NOMO-1 treated with DMSO at 0.1 percent for 48 hours (cell line): ENCODE results near the gene RFT1.

Experiments
- DNase-seq: peaks from one replicate; lab custom pipeline; 2025; ENCODE audit not compliant: unreplicated experiment; lab: John Stamatoyannopoulos, UW

Gene RFT1

DNA sequence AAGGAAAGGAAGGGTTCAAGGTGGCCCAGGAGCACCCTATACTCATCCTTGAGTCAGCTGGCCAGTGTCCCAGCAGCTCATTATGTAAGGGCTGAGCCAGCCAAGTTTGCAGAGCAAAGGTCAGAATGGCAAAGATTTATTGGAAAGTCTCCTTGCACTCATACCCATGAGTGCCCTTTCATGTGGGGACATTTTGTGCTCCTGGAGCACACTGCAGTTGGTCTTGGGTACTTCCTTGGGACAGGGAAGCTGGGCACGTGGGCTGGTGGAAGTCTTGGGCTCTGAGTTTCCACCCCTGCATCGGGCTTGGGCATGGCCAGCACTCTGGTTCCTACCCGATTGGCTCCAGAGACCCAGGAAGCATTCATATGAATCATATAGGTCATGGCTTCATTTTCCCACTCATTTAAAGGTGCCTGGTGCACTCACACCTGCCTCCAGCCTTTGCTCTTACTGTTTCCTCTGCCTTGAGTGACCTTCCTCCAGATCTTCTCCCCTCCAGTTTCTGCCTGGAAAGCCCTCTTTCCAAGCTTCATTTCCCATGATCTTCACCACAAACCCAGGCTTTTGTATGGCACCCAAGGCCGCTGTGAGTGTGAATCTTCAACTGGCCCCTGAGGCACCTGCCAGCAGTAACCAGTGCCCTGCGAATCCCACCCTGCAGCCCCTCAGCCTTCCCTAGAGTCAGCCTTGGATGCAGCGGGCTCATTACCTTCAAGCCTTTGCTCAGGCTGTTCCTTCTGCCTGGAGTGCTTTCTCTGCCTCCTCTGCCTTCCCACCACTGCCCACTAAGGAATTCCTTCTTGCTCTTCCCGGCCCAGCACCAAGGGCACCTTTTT, 20.2 kb upstream of the RFT1 start:
- no peak for DNase-seq

DNA sequence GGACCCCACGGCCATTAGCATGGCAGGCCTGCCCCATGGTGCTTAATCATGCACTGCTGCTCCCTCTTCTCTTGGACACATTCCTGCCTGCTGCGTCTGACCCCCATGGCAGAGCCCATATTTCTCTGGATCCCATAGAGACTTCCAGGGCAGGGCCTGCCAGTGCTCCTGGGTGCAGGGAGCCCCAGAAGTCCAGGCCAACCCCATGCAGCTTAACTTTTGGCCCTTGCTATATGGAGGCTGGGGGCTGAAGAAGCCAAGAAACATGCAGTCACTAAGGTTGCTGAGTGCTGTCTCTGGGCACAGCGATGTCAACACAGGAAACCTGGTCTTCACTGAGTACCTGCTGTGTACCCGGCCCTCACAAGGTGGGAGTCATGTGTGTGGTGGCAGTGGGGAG, 19.5 kb upstream of the RFT1 start:
- DNase-seq, result no peak

DNA sequence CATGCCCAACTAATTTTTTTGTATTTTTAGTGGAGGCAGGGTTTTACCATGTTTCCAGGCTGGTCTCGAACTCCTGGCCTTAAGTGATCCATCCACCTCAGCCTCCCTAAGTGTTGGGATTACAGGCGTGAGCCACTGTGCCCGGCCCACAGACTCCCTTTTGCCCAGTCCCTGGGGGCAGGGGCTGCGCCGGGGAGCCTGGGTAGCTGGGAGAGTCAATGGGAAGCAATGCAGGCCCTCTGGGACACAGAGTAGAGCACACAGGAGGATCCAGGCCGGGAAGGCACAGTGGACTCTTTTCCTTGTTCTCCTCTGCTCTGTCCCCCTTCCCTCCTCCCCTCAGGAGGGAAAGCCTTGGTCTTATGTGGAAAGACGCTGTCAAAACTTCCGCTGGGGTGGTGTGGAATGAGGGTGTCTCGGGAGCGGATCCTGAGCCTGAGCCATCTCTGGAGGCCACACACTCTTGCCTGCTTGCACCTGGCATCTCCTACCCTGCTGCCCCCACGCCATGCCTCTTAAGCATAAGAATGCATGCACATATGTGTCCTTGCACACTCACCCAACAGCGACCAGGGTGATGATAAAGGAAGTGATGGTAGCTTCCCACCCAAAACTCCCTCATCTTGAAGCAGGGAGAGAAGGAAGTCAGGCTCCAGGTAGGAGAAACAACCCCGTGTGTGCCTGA, 18.9 kb upstream of the RFT1 start:
- DNase-seq, result no peak

GRCh38 chr3:53147903-53148400, 17.7 kb upstream of the RFT1 start:
- DNase-seq, result no peak

GRCh38 chr3:53147151-53147902, 17.1 kb upstream of the RFT1 start:
- no peak for DNase-seq

GRCh38 chr3:53146319-53146891, 16.2 kb upstream of the RFT1 start:
- DNase-seq, result no peak

DNA sequence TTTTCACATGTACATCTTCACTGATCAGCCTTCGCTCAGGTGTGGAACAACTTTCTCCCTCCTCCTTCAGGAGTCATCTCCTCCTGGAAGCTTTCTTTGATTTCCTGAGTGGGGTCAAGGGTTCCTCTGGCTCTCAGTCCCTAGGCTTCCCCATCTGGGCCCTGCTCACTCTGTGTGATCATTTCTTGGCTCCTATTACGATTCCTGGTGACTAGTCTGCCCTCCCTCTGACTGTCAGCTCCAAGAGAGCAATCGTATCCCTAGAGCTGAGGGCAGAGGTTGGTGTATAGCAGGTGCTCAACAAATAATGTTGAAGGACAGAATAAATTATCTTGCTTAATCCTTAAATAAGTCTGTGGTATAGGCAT, 15.5 kb upstream of the RFT1 start:
- DNase-seq, result no peak

DNA sequence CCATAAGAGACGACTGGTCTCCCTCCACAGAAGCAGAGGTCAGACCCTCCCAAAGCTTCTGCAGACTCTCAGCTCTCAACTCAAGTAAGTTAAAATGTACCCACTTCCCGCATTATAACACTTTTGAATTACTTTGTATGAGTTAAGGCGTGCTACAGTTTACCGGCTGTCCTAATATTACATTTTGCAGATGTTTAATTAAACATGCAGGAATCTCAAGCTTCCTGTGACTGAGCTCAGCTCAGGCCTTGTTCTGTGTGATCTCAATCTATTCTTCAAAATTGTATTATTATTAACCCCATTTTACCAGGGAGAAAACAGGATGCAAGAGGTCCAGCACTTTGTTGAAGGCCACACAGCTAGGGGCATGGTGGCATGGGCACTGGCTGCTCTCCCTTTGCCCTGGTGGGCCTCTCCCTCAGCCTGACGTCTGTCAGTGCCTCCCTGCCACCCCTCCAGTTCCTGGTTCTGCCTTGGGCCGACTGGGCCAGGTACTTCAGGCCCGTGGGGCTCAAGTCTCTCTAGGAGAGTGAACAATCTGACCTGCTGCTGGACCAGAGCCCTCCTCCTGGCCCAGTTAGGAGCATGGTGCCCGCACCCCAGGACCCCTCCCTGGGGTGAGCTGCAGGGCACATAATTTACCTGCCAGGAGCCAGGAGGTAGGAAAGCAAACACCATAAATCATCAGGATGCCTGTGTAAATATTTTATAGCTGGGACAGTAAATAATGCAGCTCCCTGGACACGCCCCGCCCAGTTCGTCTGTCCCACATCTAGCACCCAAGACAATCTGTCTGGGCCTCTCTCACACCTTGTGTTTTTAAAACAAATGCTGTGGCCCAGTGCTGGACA, 14.9 kb upstream of the RFT1 start:
- no peak for DNase-seq

GRCh38 chr3:53144446-53144845, 14.2 kb upstream of the RFT1 start:
- DNase-seq, result no peak

DNA sequence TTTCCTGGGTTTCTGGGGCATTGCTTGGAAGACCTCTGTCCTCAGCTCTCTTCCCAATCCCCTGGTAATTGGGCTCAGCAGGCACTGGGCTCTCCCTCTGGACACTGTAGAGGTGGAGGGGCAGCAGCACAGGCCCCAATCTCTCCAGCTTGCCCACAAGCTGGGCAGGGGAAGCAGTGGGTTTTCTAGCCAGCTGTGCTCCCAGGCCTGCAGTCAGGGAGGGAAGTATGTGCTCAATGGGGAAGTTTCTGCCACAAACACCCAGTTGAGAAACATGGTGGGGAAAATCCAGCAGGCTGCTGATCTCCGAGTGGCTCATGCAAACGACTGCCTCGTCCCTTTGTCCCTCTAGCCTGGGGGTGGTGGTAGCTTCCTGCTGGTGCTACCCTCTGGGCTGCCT, 12.8 kb upstream of the RFT1 start:
- peak; percentile 60 for DNase-seq

GRCh38 chr3:53140847-53141845, 10.9 kb upstream of the RFT1 start:
- DNase-seq, result peak; percentile 89

- DNase-seq, result no peak
These were observed 9.9 kb upstream of the RFT1 start for GRCh38 chr3:53139906-53140846.

DNA sequence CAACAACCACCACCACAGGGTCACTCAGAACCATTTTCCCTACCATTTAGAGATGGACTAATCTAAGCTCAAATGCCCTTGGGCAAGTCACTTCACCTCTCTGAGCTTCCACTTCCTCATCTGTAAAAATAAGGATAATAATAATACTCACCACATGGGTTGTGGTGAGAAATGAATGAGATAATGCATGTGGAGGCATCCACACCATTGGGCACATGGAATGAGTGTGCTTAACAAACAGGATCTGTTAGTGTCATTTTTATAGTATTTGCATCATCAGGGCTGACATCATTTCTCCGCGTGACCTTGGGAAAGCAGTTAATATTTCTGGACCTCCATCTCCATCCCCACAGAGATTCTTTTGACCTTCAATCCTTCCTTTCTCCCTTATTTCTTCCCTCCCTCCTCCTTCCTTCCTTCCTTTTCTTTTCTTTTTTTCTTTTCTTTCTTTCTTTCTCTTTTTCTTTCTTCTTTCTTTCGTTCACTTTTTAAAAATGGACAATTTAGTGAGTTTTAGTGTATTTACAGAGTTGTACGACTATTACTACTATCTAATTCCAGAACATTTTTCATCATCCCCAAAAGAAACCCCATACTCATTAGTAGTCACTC, 7.7 kb upstream of the RFT1 start:
- peak; percentile 40 for DNase-seq

GRCh38 chr3:53137221-53137620, 7.0 kb upstream of the RFT1 start:
- DNase-seq, result no peak

DNA sequence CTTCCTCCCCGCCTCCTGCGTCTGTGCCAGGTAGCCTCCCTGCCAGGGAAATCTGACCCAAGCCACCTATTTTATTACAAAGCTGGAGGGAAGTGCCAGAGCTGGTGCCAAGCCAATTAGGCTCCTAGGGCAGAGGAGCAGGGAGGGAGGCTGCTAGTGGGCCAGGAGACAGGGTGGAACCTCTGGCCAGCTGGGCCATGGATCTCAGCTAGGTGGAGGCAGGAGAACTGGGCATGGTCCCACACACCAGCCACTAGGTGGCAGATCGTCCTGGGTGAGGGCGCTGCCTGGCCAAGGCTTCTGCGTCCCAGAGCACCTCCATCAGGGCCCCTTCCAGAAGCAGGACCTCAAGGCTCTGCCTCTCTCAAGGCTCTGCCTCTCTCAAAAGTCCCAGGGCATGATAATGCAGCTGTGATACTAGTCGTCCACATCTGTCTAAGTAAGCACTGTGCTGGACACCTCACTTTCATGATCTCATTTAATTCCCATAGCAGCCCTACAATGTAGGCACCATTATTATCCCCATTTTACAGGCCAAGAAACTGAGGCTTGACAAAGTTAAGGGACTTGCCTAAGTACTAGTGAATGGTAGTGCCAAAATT, 4.5 kb upstream of the RFT1 start:
- peak; percentile 54 for DNase-seq

DNA sequence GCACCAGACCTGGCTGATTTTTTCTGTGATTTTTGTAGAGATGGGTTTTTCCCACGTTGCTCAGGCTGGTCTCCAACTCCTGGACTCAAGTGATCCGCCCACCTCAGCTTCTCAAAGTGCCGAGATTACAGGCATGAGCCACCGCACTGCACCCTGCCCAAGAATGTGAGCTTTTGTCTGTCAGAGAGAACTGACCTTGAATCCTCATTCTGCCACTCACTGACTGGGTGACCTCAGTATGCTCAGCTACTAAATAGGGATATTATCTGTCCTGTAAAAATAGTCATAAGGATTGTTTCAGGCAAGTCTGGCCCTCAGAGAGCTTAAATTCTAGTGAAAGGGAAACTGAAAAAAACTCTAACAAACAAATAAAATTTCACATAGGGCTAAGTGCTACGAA, 2.1 kb upstream of the RFT1 start:
- DNase-seq, result no peak

DNA sequence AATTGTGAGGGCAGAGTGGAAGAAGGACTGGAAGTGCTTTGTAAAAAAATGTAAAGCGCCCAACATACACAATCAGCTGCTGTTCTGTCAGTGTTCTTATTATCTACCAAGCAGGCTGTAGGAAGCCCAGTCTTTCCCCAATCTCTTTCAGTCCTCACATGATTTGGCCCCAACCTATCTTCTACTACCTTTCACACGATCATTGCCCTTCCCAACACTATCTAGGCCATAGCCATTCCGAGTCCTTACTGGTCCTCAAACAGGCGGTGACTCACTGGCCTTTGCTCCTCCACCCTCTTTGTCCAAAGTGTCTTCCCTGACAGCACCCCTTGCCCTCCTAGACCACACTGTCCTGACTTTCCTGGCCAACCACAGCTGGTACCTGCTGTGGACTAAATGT, 861 bp upstream of the RFT1 start:
- DNase-seq, result no peak
